OCI-LY7 (cell line): ENCODE measurements around the gene CTNNA3.

Experiments
- EZH2phosphoT487 ChIP-seq: fragments of 200-600 bp; sonication (generic); IDR thresholded peaks from 2 replicates; pipeline ENCODE4 v1.6.1; 2018; ENCODE audit warnings: low read depth, borderline replicate concordance, mild to moderate bottlenecking, mixed run types, antibody characterized with exemption, low read length, moderate library complexity, mixed read lengths
- TF ChIP-seq, protein P1 (sequence below): fragments of 200-600 bp; sonication (generic); conservative IDR thresholded peaks from 2 replicates; pipeline ENCODE4 v1.5.1; 2014; ENCODE audit warnings: mild to moderate bottlenecking, antibody characterized with exemption, low read length, moderate library complexity, mixed read lengths

DNA sequence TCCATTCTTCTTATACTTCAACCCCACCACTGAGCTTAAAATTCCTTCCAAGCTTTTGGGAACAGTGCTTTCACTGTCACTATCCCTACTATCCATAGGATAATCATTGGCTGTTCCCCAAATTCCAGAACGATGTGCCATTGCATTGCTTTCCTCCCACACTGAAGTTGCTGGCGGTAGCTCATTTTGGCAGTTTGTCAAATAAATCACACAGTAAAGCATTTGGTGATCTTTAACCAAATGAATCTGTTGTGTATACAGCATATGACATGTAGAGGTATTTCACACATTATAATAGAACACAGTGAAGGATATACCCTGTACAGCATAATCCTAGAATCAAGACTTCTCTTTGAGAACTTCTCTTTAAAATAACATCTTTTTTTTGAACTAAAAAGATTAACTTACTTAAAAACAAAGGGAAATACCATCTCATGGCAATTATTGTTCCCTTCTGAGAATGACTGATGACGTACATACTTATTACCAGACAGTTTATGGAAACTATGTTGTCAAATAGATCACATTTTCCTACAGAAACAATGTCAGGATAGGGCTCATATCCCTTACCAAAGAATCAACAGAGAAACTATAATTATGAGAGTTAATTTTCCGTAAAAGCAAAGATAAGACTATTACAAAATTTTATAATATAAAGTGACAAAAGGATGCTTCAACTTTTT lies 93.6 kb downstream of the CTNNA3 start:
- TF ChIP-seq, protein P1, sequence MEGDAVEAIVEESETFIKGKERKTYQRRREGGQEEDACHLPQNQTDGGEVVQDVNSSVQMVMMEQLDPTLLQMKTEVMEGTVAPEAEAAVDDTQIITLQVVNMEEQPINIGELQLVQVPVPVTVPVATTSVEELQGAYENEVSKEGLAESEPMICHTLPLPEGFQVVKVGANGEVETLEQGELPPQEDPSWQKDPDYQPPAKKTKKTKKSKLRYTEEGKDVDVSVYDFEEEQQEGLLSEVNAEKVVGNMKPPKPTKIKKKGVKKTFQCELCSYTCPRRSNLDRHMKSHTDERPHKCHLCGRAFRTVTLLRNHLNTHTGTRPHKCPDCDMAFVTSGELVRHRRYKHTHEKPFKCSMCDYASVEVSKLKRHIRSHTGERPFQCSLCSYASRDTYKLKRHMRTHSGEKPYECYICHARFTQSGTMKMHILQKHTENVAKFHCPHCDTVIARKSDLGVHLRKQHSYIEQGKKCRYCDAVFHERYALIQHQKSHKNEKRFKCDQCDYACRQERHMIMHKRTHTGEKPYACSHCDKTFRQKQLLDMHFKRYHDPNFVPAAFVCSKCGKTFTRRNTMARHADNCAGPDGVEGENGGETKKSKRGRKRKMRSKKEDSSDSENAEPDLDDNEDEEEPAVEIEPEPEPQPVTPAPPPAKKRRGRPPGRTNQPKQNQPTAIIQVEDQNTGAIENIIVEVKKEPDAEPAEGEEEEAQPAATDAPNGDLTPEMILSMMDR, result no peak
- TF ChIP-seq EZH2phosphoT487, result no peak
